GM18498 (cell line): ENCODE data around the gene NELFE.
"Not testable (repeated sequence)": the region's sequence is repeated elsewhere in the genome, so short reads cannot be mapped to it uniquely, and the experiment has no call there.

Source experiments
- ATAC-seq: cut with Tn5 transposase; IDR thresholded peaks from one replicate; pipeline ENCODE4 v1.9.1; 2021; ENCODE audit warnings: mild to moderate bottlenecking, moderate library complexity; ENCODE audit not compliant: unreplicated experiment

NELFE gene

GRCh38 chr6:31949926-31950548 lies 8.7 kb downstream of the NELFE start:
- no peak for ATAC-seq

DNA sequence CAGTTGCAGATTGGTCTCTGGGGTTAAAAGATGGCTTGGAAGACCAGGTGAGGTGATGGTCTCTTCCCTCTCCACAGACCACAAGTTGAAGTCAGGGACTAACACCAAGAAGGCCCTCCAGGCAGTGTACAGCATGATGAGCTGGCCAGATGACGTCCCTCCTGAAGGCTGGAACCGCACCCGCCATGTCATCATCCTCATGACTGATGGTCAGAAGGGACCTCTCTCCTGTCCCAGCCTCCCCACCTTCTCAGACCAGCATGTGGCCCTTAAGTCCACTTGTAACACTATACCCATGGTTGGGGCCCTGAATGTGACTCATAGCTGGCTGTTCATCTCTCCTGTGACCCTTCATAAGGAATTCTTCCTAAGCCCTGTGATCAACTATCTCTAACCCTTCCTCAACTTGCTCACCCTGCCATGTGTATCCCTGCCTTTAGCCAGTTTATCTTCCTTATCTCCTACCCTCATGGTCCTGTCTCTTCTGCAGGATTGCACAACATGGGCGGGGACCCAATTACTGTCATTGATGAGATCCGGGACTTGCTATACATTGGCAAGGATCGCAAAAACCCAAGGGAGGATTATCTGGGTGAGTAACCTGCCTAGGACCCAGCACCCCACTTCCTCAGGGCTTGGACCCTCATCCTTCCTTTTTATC lies 9.9 kb downstream of the NELFE start:
- ATAC-seq = no peak

DNA sequence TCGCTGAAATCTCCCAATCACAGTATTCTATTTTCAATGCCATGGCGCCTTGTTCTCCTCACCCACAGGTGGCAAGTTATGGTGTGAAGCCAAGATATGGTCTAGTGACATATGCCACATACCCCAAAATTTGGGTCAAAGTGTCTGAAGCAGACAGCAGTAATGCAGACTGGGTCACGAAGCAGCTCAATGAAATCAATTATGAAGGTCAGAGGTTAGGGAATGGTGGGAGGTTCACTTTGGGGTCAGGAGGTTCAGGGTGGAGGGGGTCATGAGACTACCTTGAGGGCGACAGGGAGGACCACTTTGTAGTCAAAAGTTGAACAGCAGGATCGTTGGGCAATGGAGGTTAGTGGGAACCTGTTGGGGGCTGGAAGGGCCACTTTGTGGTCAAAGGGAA lies 10.5 kb downstream of the NELFE start:
- no peak for ATAC-seq

DNA sequence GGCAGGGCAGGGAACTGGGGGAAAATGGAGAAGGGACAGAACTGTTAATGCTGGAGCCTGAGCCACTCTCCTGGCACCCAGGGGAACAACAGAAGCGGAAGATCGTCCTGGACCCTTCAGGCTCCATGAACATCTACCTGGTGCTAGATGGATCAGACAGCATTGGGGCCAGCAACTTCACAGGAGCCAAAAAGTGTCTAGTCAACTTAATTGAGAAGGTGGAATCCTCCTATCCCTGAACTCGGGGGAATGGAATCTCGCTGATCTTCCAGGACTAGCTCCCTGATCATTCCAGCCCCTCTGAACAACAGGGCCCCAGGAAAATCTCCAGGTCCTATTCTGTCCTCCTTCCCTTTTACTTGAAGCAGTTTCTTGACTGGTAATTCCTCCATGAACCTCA lies 10.9 kb downstream of the NELFE start:
- no peak for ATAC-seq

DNA sequence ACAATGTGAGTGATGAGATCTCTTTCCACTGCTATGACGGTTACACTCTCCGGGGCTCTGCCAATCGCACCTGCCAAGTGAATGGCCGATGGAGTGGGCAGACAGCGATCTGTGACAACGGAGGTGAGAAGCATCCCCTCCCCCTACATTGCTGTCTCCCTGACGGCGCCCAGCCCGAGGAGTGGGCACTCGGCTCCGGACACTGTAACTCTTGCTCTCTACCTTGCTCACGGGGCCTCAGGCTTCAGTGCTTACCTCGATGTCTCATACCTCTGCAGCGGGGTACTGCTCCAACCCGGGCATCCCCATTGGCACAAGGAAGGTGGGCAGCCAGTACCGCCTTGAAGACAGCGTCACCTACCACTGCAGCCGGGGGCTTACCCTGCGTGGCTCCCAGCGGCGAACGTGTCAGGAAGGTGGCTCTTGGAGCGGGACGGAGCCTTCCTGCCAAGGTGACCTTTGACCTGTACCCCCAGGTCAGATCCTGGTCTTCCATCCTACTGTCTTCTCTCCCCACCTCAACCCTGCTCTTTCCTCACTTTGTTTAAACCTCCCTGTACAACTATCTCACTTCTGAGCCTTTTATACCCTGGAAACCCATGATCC lies 11.6 kb downstream of the NELFE start:
- no peak for ATAC-seq

DNA sequence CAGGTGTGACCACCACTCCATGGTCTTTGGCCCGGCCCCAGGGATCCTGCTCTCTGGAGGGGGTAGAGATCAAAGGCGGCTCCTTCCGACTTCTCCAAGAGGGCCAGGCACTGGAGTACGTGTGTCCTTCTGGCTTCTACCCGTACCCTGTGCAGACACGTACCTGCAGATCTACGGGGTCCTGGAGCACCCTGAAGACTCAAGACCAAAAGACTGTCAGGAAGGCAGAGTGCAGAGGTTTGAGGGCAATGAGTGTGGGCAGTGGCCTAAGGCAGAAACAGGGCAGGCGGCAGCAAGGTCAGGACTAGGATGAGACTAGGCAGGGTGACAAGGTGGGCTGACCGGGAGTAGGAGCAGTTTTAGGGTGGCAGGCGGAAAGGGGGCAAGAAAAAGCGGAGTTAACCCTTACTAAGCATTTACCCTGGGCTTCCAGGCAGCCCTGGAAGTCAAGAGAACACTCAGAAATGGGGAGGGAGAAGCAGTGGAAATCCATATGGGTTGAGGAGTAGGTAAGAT lies 12.3 kb downstream of the NELFE start:
- ATAC-seq = no peak

- ATAC-seq = no peak
Measured at GRCh38 chr6:31945507-31946369, 13.0 kb downstream of the NELFE start, which contains the start of gene CFB. TSS of gene CFB (plus strand) at chr6:31946095. CDS start at chr6:31946222, 127 bp downstream.

GRCh38 chr6:31945154-31945506 lies 13.6 kb downstream of the NELFE start:
- ATAC-seq = no peak

GRCh38 chr6:31943742-31944141 lies 15.0 kb downstream of the NELFE start:
- ATAC-seq = no peak

DNA sequence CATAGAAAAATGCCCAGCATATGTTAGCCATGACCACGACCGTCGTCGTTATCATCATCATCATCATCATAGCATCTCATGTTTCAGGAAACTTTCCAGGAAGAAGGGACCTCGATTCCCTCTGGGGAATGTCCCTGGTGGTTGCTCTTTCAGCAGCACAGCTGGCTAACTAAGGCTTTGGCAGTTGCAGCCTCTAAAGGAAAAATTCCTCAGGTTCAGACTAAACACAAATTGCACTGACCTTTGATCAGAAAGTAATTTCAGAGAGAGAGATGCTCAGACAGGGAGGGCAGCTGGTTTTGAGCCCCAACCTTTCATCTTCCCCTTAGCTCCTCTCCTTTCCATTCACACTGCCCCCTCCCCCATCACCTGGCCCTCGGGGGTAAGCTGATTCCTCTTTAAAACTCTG lies 18.5 kb downstream of the NELFE start:
- ATAC-seq = no peak

GRCh38 chr6:31935823-31936222 lies 22.9 kb downstream of the NELFE start:
- no peak for ATAC-seq

- ATAC-seq = no peak
Measured at GRCh38 chr6:31935021-31935420, 23.8 kb downstream of the NELFE start.

DNA sequence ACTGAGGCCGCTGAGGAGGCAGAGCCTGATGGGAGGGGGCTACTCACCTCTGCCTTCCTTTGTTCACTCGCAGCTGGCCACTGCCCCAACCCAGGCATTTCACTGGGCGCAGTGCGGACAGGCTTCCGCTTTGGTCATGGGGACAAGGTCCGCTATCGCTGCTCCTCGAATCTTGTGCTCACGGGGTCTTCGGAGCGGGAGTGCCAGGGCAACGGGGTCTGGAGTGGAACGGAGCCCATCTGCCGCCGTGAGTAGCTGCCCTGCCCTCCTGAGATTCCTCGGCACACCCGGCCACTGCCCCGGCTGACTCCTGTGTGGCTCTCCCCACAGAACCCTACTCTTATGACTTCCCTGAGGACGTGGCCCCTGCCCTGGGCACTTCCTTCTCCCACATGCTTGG lies 25.2 kb downstream of the NELFE start:
- no peak for ATAC-seq

DNA sequence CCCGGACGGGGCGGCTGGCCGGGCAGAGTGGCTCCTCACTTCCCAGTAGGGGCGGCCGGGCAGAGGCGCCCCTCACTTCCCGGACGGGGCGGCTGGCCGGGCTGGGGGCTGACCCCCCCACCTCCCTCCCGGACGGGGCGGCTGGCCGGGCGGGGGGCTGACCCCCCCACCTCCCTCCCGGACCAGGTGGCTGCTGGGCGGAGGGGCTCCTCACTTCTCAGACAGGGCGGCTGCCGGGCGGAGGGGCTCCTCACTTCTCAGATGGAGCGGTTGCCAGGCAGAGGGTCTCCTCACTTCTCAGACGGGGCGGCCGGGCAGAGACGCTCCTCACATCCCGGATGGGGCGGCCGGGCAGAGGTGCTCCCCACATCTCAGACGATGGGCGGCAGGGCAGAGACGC lies 26.6 kb downstream of the NELFE start:
- ATAC-seq = not testable (repeated sequence)

DNA sequence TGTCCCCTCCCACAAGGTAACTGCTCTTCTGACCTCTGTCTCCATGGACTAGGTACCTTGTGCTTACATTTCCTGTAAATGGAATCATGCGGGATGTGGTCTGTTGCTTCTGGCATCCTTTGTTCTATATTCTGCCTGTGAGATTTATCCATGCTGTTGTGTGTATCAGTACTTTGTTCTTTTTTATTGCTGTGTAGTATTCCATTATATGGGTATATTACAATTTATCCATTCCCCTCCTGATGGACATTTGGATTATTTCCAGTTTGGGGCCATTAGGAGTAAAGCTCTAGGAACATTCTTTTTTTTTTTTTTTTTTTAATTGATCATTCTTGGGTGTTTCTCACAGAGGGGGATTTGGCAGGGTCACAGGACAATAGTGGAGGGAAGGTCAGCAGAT lies 27.8 kb downstream of the NELFE start:
- no peak for ATAC-seq

DNA sequence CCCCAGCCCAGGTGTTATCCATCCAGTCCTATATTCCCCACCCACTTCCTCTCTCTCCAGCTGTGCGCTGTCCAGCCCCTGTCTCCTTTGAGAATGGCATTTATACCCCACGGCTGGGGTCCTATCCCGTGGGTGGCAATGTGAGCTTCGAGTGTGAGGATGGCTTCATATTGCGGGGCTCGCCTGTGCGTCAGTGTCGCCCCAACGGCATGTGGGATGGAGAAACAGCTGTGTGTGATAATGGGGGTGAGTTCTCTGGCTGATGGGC lies 30.2 kb downstream of the NELFE start:
- ATAC-seq = no peak

GRCh38 chr6:31927863-31928671 lies 30.7 kb downstream of the NELFE start:
- no peak for ATAC-seq

GRCh38 chr6:31927242-31927862 lies 31.4 kb downstream of the NELFE start, which contains the start of gene C2:
TSS of gene C2 (plus strand) at chr6:31927717. CDS start at chr6:31927753, 36 bp downstream.
- no peak for ATAC-seq

GRCh38 chr6:31922942-31923341 lies 35.8 kb downstream of the NELFE start:
- no peak for ATAC-seq

GRCh38 chr6:31920811-31921210 lies 38.0 kb downstream of the NELFE start:
- ATAC-seq = no peak
